Measurements from ENCODE around the gene FZD7.

GRCh38 chr2:202024871-202025270, 8.8 kb upstream of the FZD7 start:
- TF ChIP-seq CTCF (IDR thresholded peaks at IDR 0.05; ENCODE audit: poor library complexity): no peak
- TF ChIP-seq EZH2phosphoT487 (IDR thresholded peaks at IDR 0.05; ENCODE audit: low read depth, severe bottlenecking, unreplicated experiment): no peak
